ENCODE results near the gene LETM1. TPM values are rescaled to one million over a fixed set of nuclear protein-coding genes. Genes with fewer than 3 reads are reported as not detected.

The LETM1 gene
- total RNA-seq, 1 donor from 2014 or later, result 16.9 TPM

- Mint-ChIP-seq H3K4me1 (peaks cover 1% of the 10 kb centered on the region), H3K27me3 (ENCODE audit: insufficient read depth, low read depth) (peaks cover under 1% of the 10 kb centered on the region), H3K27ac (no peak overlapping the region), H3K4me3 (no peak overlapping the region), H3K9me3 (no peaks in the 10 kb centered on the region), H3K36me3 (peaks cover 1% of the 10 kb centered on the region)
- H2AFZ ChIP-seq (replicated peaks), result no peak overlapping the region
- H3K27ac ChIP-seq, result no peak overlapping the region
- no peaks in the 10 kb centered on the region for H3K79me2 ChIP-seq (ENCODE audit: low read depth)
- peaks cover 4% of the 10 kb centered on the region for H4K20me1 ChIP-seq (ENCODE audit: low read depth)
- no peak overlapping the region for H3K9ac ChIP-seq
- DNase-seq (ENCODE audit: low spot score), result no peak
- H3K4me3 ChIP-seq, result no peak overlapping the region
- no peaks in the 10 kb centered on the region for H3K9me3 ChIP-seq (ENCODE audit: low read depth)
- no peak for TF ChIP-seq CTCF (IDR thresholded peaks at IDR 0.05)
- TF ChIP-seq EZH2 (IDR thresholded peaks at IDR 0.05), result no peak
- no peak for TF ChIP-seq EZH2phosphoT487 (IDR thresholded peaks at IDR 0.05)
- no peak overlapping the region for H3K4me2 ChIP-seq
- H3K27me3 ChIP-seq, result no peaks in the 10 kb centered on the region
- no peaks in the 10 kb centered on the region for H3K36me3 ChIP-seq
- no peaks in the 10 kb centered on the region for H3K4me1 ChIP-seq
- H3F3A ChIP-seq (ENCODE audit: low read depth), result peaks cover 6% of the 10 kb centered on the region
Measured at GRCh38 chr4:1803523-1804423, 52.2 kb downstream of the LETM1 start.

- Histone ChIP-seq H3K79me2 (ENCODE audit: low read depth) (no peaks in the 10 kb centered on the region), H4K20me1 (ENCODE audit: low read depth) (peaks cover 10% of the 10 kb centered on the region), H3K36me3 (no peaks in the 10 kb centered on the region), H3F3A (ENCODE audit: low read depth) (no peaks in the 10 kb centered on the region), H3K27me3 (no peaks in the 10 kb centered on the region), H3K9me3 (ENCODE audit: low read depth) (no peaks in the 10 kb centered on the region), H3K9ac (no peak overlapping the region), H3K4me2 (no peak overlapping the region), H3K4me1 (no peaks in the 10 kb centered on the region), H3K4me3 (no peak overlapping the region), H3K27ac (no peak overlapping the region), H2AFZ (replicated peaks) (no peak overlapping the region)
- H3K4me1 Mint-ChIP-seq, result peaks cover 2% of the 10 kb centered on the region
- no peak overlapping the region for H3K4me3 Mint-ChIP-seq
- no peaks in the 10 kb centered on the region for H3K9me3 Mint-ChIP-seq
- peaks cover 2% of the 10 kb centered on the region for H3K36me3 Mint-ChIP-seq
- H3K27me3 Mint-ChIP-seq (ENCODE audit: insufficient read depth, low read depth), result peaks cover 2% of the 10 kb centered on the region
- TF ChIP-seq CTCF (IDR thresholded peaks at IDR 0.05), result no peak
- no peak for TF ChIP-seq EZH2phosphoT487 (IDR thresholded peaks at IDR 0.05)
- TF ChIP-seq EZH2 (IDR thresholded peaks at IDR 0.05), result no peak
- DNase-seq (ENCODE audit: low spot score), result no peak
- no peak overlapping the region for H3K27ac Mint-ChIP-seq
Measured at GRCh38 chr4:1802720-1803522, 53.0 kb downstream of the LETM1 start.

GRCh38 chr4:1802151-1802715, 53.7 kb downstream of the LETM1 start:
- peaks cover 7% of the 10 kb centered on the region for H3K79me2 ChIP-seq (ENCODE audit: low read depth)
- Mint-ChIP-seq H3K27ac (no peak overlapping the region), H3K36me3 (peaks cover 2% of the 10 kb centered on the region), H3K27me3 (ENCODE audit: insufficient read depth, low read depth) (peaks cover 2% of the 10 kb centered on the region), H3K4me3 (no peak overlapping the region), H3K4me1 (peaks cover 2% of the 10 kb centered on the region), H3K9me3 (no peaks in the 10 kb centered on the region)
- H2AFZ ChIP-seq (replicated peaks), result no peak overlapping the region
- H3K36me3 ChIP-seq, result no peaks in the 10 kb centered on the region
- TF ChIP-seq EZH2 (IDR thresholded peaks at IDR 0.05) (no peak), CTCF (IDR thresholded peaks at IDR 0.05) (no peak), EZH2phosphoT487 (IDR thresholded peaks at IDR 0.05) (no peak)
- H3K9ac ChIP-seq, result no peak overlapping the region
- no peak overlapping the region for H3K4me3 ChIP-seq
- H3K4me1 ChIP-seq, result no peaks in the 10 kb centered on the region
- no peaks in the 10 kb centered on the region for H3F3A ChIP-seq (ENCODE audit: low read depth)
- no peak for DNase-seq (ENCODE audit: low spot score)
- no peaks in the 10 kb centered on the region for H3K9me3 ChIP-seq (ENCODE audit: low read depth)
- H3K27me3 ChIP-seq, result no peaks in the 10 kb centered on the region
- H3K27ac ChIP-seq, result no peak overlapping the region
- no peak overlapping the region for H3K4me2 ChIP-seq
- H4K20me1 ChIP-seq (ENCODE audit: low read depth), result peaks cover 17% of the 10 kb centered on the region

Measured in neural progenitor cell (in vitro differentiated cells).